D721Med (cell line): Measurements from ENCODE around the gene MRS2.
"Not testable (repeated sequence)": the region's sequence is repeated elsewhere in the genome, so short reads cannot be mapped to it uniquely, and the experiment has no call there.

Experiments used
- DNase-seq: peaks from one replicate; pipeline ENCODE4 v3.0.0; 2011; ENCODE audit warnings: low spot score; ENCODE audit not compliant: insufficient read length
- FAIRE-seq: peaks from 2 replicates; lab custom pipeline; 2011; peaks lifted over from hg19 to GRCh38; lab: Jason Lieb, UNC
- CTCF ChIP-seq: IDR thresholded peaks from 2 replicates; pipeline ENCODE4 v1.5.1; 2012; ENCODE audit warnings: mild to moderate bottlenecking, control low read depth; ENCODE audit not compliant: insufficient read depth; ENCODE audit errors: missing control alignments

MRS2 gene

GRCh38 chr6:24394061-24394779 is 8.5 kb upstream of the MRS2 start:
- DNase-seq (no peak), FAIRE-seq (no peak)
- no peak for TF ChIP-seq CTCF

- TF ChIP-seq CTCF, result no peak
- no peak for FAIRE-seq
- DNase-seq, result no peak
These were observed 7.8 kb upstream of the MRS2 start for GRCh38 chr6:24394780-24395437.

GRCh38 chr6:24396824-24397223 is 5.9 kb upstream of the MRS2 start:
- no peak for TF ChIP-seq CTCF
- DNase-seq, result no peak
- FAIRE-seq, result no peak

GRCh38 chr6:24397631-24398030 is 5.1 kb upstream of the MRS2 start:
- FAIRE-seq (no peak), DNase-seq (no peak)
- TF ChIP-seq CTCF, result no peak

GRCh38 chr6:24400045-24401039 is 2.4 kb upstream of the MRS2 start:
- not testable (repeated sequence) for DNase-seq, FAIRE-seq

GRCh38 chr6:24401458-24401857 is 1.3 kb upstream of the MRS2 start:
- no peak for DNase-seq
- TF ChIP-seq CTCF, result no peak
- no peak for FAIRE-seq

GRCh38 chr6:24403501-24403824 is 727 bp downstream of the MRS2 start:
- DNase-seq (no peak), FAIRE-seq (no peak)
- TF ChIP-seq CTCF, result no peak
